AG04450 (cell line): ENCODE measurements around the gene RRP7A. TPM values are rescaled to one million over a fixed set of nuclear protein-coding genes. Genes with fewer than 3 reads are reported as not detected.
"Not testable (repeated sequence)": the region's sequence is repeated elsewhere in the genome, so short reads cannot be mapped to it uniquely, and the experiment has no call there.

ENCODE experiments used
- CTCF ChIA-PET: fragments of 300-600, 350-600 bp; formaldehyde crosslinking; extraction: SDS; loops from one replicate; lab custom pipeline; 2022; ENCODE audit warnings: antibody characterized with exemption, inconsistent platforms; lab: Charles Lee
- POLR2A ChIA-PET: fragments of 350-600 bp; formaldehyde crosslinking; extraction: SDS; loops from one replicate; lab custom pipeline; 2021; ENCODE audit warnings: antibody characterized with exemption, inconsistent platforms; lab: Yijun Ruan, JAX
- DNase-seq: peaks from one replicate; pipeline ENCODE4 v3.0.0-alpha.2; 2011; ENCODE audit warnings: low read depth, low spot score
- H3K27ac ChIP-seq: one replicate; pipeline ENCODE4 v1.5.1; 2012; ENCODE audit warnings: low read depth, low read length, control low read depth
- H3K27me3 ChIP-seq: one replicate; pipeline ENCODE4 v1.6.0; 2012; ENCODE audit warnings: low read length; ENCODE audit not compliant: control insufficient read depth, insufficient read depth
- H3K4me3 ChIP-seq: 2 replicates; pipeline ENCODE4 v1.5.1; 2011; ENCODE audit warnings: mild to moderate bottlenecking, low read depth, low read length, control low read depth
- H3K9me3 ChIP-seq: 2 replicates; pipeline ENCODE4 v1.5.1; 2012; ENCODE audit warnings: low read length; ENCODE audit not compliant: control insufficient read depth, insufficient read depth
- CTCF ChIP-seq: IDR thresholded peaks from 2 replicates; pipeline ENCODE4 v1.5.1; 2011; ENCODE audit warnings: low read depth, low read length, control low read depth, inconsistent platforms
- polyA plus RNA-seq: library from polyadenylated mRNA; depleted of rRNA; stranded (reverse); fragments of >200 nt; gene quantifications from 2 replicates; pipeline ENCODE4 v1.2.3, GENCODE V29; 2011

The RRP7A gene
- polyA plus RNA-seq, 1 experiment, result 17.4 TPM

GRCh38 chr22:42489000-42489399 lies 30.6 kb downstream of the RRP7A start:
- H3K9me3 ChIP-seq, result no peaks in the 10 kb centered on the region; the same call in 1 of the 2 replicates
- no peak overlapping the region for H3K27ac ChIP-seq
- TF ChIP-seq CTCF, result no peak
- ChIA-PET POLR2A (no interaction called here), CTCF (no interaction called here)
- peaks cover 6% of the 10 kb centered on the region for H3K27me3 ChIP-seq
- DNase-seq, result no peak
- H3K4me3 ChIP-seq, result no peak overlapping the region

- no peak overlapping the region for H3K27ac ChIP-seq
- H3K9me3 ChIP-seq, result no peaks in the 10 kb centered on the region
- no peak for DNase-seq
- no peak for TF ChIP-seq CTCF
- H3K4me3 ChIP-seq, result no peak overlapping the region
- peaks cover 6% of the 10 kb centered on the region for H3K27me3 ChIP-seq
- POLR2A ChIA-PET, result no interaction called here
- CTCF ChIA-PET, result no interaction called here
These were observed 35.1 kb downstream of the RRP7A start for GRCh38 chr22:42484506-42484905.

GRCh38 chr22:42483610-42484223 lies 35.9 kb downstream of the RRP7A start:
- CTCF ChIA-PET, DNase-seq, H3K4me3 ChIP-seq, POLR2A ChIA-PET, H3K9me3 ChIP-seq, H3K27me3 ChIP-seq, H3K27ac ChIP-seq: not testable (repeated sequence)

GRCh38 chr22:42475122-42475521 lies 44.5 kb downstream of the RRP7A start:
- Histone ChIP-seq H3K27me3 (peaks cover 9% of the 10 kb centered on the region), H3K4me3 (no peak overlapping the region), H3K9me3 (no peaks in the 10 kb centered on the region), H3K27ac (no peak overlapping the region)
- CTCF ChIA-PET, result interaction anchor here (0.8 kb wide), 1 partner anchor 385 kb away, joined by 3 read pairs; no protein-coding TSS in a partner anchor
- no peak for TF ChIP-seq CTCF
- no peak for DNase-seq
- POLR2A ChIA-PET, result no interaction called here

- TF ChIP-seq CTCF, result peak; percentile 78
- Histone ChIP-seq H3K27me3 (peaks cover 13% of the 10 kb centered on the region), H3K9me3 (no peaks in the 10 kb centered on the region), H3K4me3 (no peak overlapping the region), H3K27ac (no peak overlapping the region)
- POLR2A ChIA-PET, result no interaction called here
- CTCF ChIA-PET, result interaction anchor here (0.5 to 2.9 kb wide), 12 partner anchors 11 to 776 kb away, joined by 3 to 20 read pairs (median 4); partner anchors contain the start of gene NDUFA6
- DNase-seq, result peak; percentile 11
These were observed 46.0 kb downstream of the RRP7A start for GRCh38 chr22:42473484-42474193.
